SU-DHL-6 (cell line): ENCODE measurements around the gene AFG3L2.

Experiments
- H2AFZ ChIP-seq: fragments of 200-600 bp; sonication (generic); 2 replicates; pipeline ENCODE4 v1.6.1; 2014; ENCODE audit warnings: low read depth, mild to moderate bottlenecking, moderate library complexity, mixed read lengths, antibody characterized with exemption, low read length; ENCODE audit not compliant: severe bottlenecking
- H3F3A ChIP-seq: fragments of 200-600 bp; shearing (Covaris generic); 2 replicates; pipeline ENCODE4 v1.6.0; 2016; ENCODE audit warnings: antibody characterized with exemption, mild to moderate bottlenecking; ENCODE audit not compliant: insufficient read depth
- H3K27ac ChIP-seq: fragments of 200-600 bp; sonication (generic); 2 replicates; pipeline ENCODE4 v1.5.1; 2016; ENCODE audit warnings: low read depth, mild to moderate bottlenecking, low read length, moderate library complexity, mixed read lengths
- H3K27me3 ChIP-seq: fragments of 200-600 bp; sonication (generic), shearing (Covaris generic); 2 replicates; pipeline ENCODE4 v1.6.0; 2014; ENCODE audit warnings: mild to moderate bottlenecking, low read length
- H3K36me3 ChIP-seq: fragments of 200-600 bp; sonication (generic); 2 replicates; pipeline ENCODE4 v1.6.1; 2014; ENCODE audit warnings: mild to moderate bottlenecking, low read length, mixed read lengths
- H3K4me2 ChIP-seq: fragments of 300-600, 200-600 bp; shearing (Covaris generic), sonication (generic); 2 replicates; pipeline ENCODE4 v1.6.0; 2014; ENCODE audit warnings: low read length, low read depth, mild to moderate bottlenecking; ENCODE audit not compliant: poor library complexity, severe bottlenecking
- H3K4me3 ChIP-seq: fragments of 200-600 bp; sonication (generic); 2 replicates; pipeline ENCODE4 v1.5.1; 2014; ENCODE audit warnings: antibody characterized with exemption, low read length, mild to moderate bottlenecking, mixed read lengths; ENCODE audit not compliant: insufficient read depth, poor library complexity, severe bottlenecking
- H3K79me2 ChIP-seq: fragments of 200-600 bp; sonication (generic); 2 replicates; pipeline ENCODE4 v1.6.1; 2014; ENCODE audit warnings: mild to moderate bottlenecking, low read length, moderate library complexity; ENCODE audit not compliant: insufficient read depth
- H3K9ac ChIP-seq: fragments of 200-600 bp; sonication (generic); 2 replicates; pipeline ENCODE4 v1.7.0; 2014; ENCODE audit warnings: mild to moderate bottlenecking, low read length
- H3K9me2 ChIP-seq: fragments of 200-600 bp; sonication (generic); replicated peaks from 2 replicates; pipeline ENCODE4 v1.6.1; 2014; ENCODE audit warnings: low read length; ENCODE audit not compliant: insufficient read depth
- H3K9me3 ChIP-seq: fragments of 200-600 bp; sonication (generic); 2 replicates; pipeline ENCODE4 v1.6.1; 2014; ENCODE audit warnings: low read length, mixed read lengths; ENCODE audit not compliant: insufficient read depth
- H4K20me1 ChIP-seq: fragments of 200-600 bp; sonication (generic); 2 replicates; pipeline ENCODE4 v1.6.1; 2014; ENCODE audit warnings: low read depth, mild to moderate bottlenecking, antibody characterized with exemption, low read length, moderate library complexity, mixed read lengths
- EZH2phosphoT487 ChIP-seq: fragments of 200-600 bp; sonication (generic), shearing (Covaris generic); conservative IDR thresholded peaks from 2 replicates; pipeline ENCODE4 v1.6.1; 2018; ENCODE audit warnings: mild to moderate bottlenecking, antibody characterized with exemption, low read length, moderate library complexity, mixed read lengths
- TF ChIP-seq, protein P1 (sequence below): fragments of 200-600 bp; sonication (generic); IDR thresholded peaks from one replicate; pipeline ENCODE4 v1.5.1; 2017; ENCODE audit warnings: antibody characterized with exemption, mild to moderate bottlenecking, low read length, moderate library complexity; ENCODE audit not compliant: insufficient read depth, poor library complexity, severe bottlenecking

AFG3L2 gene

DNA sequence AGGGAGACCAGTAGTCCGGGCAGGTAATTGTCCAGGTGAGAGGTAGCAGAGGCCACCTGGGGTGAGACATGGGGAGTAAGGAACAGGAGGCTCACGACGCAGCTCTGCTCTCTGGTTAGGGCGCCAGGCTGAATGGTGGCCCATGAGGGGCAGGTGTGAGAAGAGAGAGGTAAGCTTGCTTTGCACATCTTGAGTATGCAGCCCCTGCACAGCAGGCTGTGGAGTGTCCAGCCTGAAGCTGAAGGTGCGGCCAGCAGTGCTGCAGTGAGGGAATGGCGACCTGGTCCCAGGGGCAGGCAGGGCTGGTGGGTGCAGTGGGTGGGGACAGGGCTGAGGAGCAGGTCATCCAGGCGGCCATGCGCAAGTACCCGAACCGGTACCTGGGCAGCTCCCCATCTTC lies 46.4 kb upstream of the AFG3L2 start:
- Histone ChIP-seq H3K4me2 (no peak overlapping the region), H4K20me1 (no peaks in the 10 kb centered on the region), H3K4me3 (no peak overlapping the region), H3K27ac (no peak overlapping the region), H2AFZ (no peak overlapping the region), H3F3A (peaks cover 22% of the 10 kb centered on the region), H3K9me3 (no peaks in the 10 kb centered on the region), H3K9me2 (no peaks in the 10 kb centered on the region), H3K27me3 (no peaks in the 10 kb centered on the region), H3K79me2 (no peaks in the 10 kb centered on the region), H3K9ac (no peak overlapping the region), H3K36me3 (no peaks in the 10 kb centered on the region)
- TF ChIP-seq, protein P1, sequence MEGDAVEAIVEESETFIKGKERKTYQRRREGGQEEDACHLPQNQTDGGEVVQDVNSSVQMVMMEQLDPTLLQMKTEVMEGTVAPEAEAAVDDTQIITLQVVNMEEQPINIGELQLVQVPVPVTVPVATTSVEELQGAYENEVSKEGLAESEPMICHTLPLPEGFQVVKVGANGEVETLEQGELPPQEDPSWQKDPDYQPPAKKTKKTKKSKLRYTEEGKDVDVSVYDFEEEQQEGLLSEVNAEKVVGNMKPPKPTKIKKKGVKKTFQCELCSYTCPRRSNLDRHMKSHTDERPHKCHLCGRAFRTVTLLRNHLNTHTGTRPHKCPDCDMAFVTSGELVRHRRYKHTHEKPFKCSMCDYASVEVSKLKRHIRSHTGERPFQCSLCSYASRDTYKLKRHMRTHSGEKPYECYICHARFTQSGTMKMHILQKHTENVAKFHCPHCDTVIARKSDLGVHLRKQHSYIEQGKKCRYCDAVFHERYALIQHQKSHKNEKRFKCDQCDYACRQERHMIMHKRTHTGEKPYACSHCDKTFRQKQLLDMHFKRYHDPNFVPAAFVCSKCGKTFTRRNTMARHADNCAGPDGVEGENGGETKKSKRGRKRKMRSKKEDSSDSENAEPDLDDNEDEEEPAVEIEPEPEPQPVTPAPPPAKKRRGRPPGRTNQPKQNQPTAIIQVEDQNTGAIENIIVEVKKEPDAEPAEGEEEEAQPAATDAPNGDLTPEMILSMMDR: no peak
- no peak for TF ChIP-seq EZH2phosphoT487

DNA sequence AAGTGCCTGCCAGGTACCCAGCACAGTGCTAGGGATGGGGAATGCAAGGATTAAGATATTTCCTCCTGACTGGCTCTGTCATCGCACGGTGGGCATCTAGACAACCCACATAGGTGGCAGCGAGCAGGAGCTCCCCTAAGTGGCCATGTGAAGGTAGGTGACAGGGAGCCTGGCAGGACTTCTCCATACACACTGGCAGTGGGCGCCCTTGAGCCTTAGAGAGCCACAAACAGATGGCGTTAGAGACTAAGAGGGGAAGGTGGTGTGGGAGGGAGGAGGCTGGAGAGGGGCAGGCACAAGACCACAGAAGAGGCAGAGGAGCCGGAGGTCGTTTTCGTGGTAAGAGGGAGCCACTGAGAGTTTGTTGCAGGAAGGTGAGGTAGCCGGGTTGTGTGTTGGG lies 45.9 kb upstream of the AFG3L2 start:
- H3K36me3 ChIP-seq: no peaks in the 10 kb centered on the region

DNA sequence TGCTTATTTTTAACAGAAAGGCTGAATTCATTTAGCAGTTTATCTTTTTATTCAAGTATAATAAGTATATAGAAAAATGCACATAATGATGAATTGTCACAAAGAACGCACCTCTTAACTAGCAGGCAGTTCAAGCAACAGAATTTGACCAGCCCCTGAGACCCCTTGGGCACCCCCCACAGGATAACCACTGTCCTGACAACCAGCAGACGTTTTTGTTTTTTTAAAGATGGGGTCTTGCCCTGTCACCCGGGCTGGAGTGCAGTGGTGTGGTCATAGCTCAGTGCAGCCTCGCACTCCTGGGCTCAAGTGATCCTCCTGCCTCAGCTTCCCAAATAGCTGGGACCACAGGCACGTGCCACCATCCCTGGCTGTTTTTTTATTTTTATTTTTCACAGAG lies 44.7 kb upstream of the AFG3L2 start:
- Histone ChIP-seq H3K9me3 (no peaks in the 10 kb centered on the region), H3K27me3 (no peaks in the 10 kb centered on the region), H3F3A (peaks cover 38% of the 10 kb centered on the region), H3K4me2 (peak overlapping the region; percentile 63), H3K4me3 (peak overlapping the region; percentile 35), H3K9ac (peak overlapping the region; percentile 89), H3K27ac (peak overlapping the region; percentile 89), H4K20me1 (no peaks in the 10 kb centered on the region), H3K36me3 (no peaks in the 10 kb centered on the region), H3K79me2 (no peaks in the 10 kb centered on the region), H3K9me2 (no peaks in the 10 kb centered on the region), H2AFZ (no peak overlapping the region)
- TF ChIP-seq EZH2phosphoT487: no peak
- TF ChIP-seq, protein P1: no peak

More for the DNA sequence above, 45.9 kb upstream of the AFG3L2 start:
- no peaks in the 10 kb centered on the region for H3K79me2 ChIP-seq
- H3K4me2 ChIP-seq: no peak overlapping the region
- TF ChIP-seq EZH2phosphoT487: no peak
- no peak overlapping the region for H2AFZ ChIP-seq
- no peaks in the 10 kb centered on the region for H3K27me3 ChIP-seq
- no peaks in the 10 kb centered on the region for H4K20me1 ChIP-seq
- no peak overlapping the region for H3K4me3 ChIP-seq
- no peaks in the 10 kb centered on the region for H3K9me3 ChIP-seq
- H3K27ac ChIP-seq: no peak overlapping the region
- H3F3A ChIP-seq: peaks cover 27% of the 10 kb centered on the region
- no peak overlapping the region for H3K9ac ChIP-seq
- no peaks in the 10 kb centered on the region for H3K9me2 ChIP-seq

DNA sequence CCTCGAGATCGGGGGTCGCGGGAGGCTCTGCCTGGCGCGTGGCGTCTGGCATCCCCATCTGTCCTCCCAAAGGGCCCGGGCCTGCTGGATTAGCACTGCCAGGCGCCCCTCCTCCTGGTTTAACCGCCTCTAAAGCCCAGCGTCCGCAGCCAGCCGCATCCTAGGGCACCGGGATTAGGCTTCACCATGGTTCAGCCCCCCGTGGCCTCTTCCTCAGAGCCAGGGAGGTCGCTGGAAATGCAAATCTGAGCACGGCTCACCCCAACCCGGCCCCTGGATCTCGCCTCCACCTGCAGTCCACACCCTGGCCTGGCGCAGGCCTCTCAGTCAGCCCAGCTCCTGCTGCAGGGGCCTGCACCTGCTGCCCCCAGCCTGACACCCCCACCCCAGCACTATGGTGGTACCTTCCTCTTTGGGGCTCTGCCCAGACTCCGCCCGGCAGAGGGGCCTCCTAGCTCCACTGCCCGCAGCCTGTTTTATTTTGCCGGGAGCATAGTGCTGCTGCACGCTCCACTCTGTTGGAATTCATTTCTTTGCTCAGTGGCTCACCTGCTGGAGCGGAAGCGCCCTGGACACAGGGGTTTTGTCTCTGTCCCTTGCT lies 43.9 kb upstream of the AFG3L2 start:
- TF ChIP-seq EZH2phosphoT487: no peak
- TF ChIP-seq, protein P1: no peak
- H3K79me2 ChIP-seq: no peaks in the 10 kb centered on the region
- peak overlapping the region; percentile 63 for H3K4me2 ChIP-seq
- no peaks in the 10 kb centered on the region for H3K9me2 ChIP-seq
- peak overlapping the region; percentile 35 for H3K4me3 ChIP-seq
- no peaks in the 10 kb centered on the region for H3K36me3 ChIP-seq
- no peaks in the 10 kb centered on the region for H3K9me3 ChIP-seq
- peak overlapping the region; percentile 89 for H3K9ac ChIP-seq
- peaks cover 43% of the 10 kb centered on the region for H3F3A ChIP-seq
- H3K27ac ChIP-seq: peak overlapping the region; percentile 89
- no peaks in the 10 kb centered on the region for H4K20me1 ChIP-seq
- no peaks in the 10 kb centered on the region for H3K27me3 ChIP-seq
- peak overlapping the region; percentile 35 for H2AFZ ChIP-seq
